HepG2 (cell line): ENCODE measurements around the gene HYOU1. TPM values are rescaled to one million over a fixed set of nuclear protein-coding genes. Genes with fewer than 3 reads are reported as not detected.
A peak's percentile ranks its signal among the peaks of the same experiment; 100 is the strongest.

ENCODE experiments used
- DMTF1 ChIP-seq: sonication (generic); formaldehyde crosslinking; IDR thresholded peaks from 2 replicates; pipeline ENCODE4 v1.4.0; 2020; ENCODE audit warnings: mild to moderate bottlenecking, missing genetic modification reagents
- FOSL2 ChIP-seq: sonication (generic); formaldehyde crosslinking; IDR thresholded peaks from 2 replicates; pipeline ENCODE4 v1.4.0; 2020; ENCODE audit warnings: missing genetic modification reagents
- HDAC1 ChIP-seq: sonication (generic); formaldehyde crosslinking; IDR thresholded peaks from 2 replicates; pipeline ENCODE4 v1.5.1; 2020; ENCODE audit warnings: mild to moderate bottlenecking, missing genetic modification reagents
- HNF1B ChIP-seq: sonication (generic); formaldehyde crosslinking; IDR thresholded peaks from 2 replicates; pipeline ENCODE4 v1.5.1; 2020; ENCODE audit warnings: mild to moderate bottlenecking, moderate library complexity, missing genetic modification reagents
- PHF20 ChIP-seq: sonication (generic); formaldehyde crosslinking; IDR thresholded peaks from 2 replicates; pipeline ENCODE4 v1.5.0; 2020; ENCODE audit warnings: mild to moderate bottlenecking, missing genetic modification reagents
- SIX1 ChIP-seq: sonication (generic); formaldehyde crosslinking; IDR thresholded peaks from 2 replicates; pipeline ENCODE4 v1.4.0; 2020; ENCODE audit warnings: missing genetic modification reagents, borderline replicate concordance
- STAT5B ChIP-seq: sonication (generic); formaldehyde crosslinking; IDR thresholded peaks from 2 replicates; pipeline ENCODE4 v1.4.0; 2020; ENCODE audit warnings: missing genetic modification reagents
- UBTF ChIP-seq: sonication (generic); formaldehyde crosslinking; IDR thresholded peaks from 2 replicates; pipeline ENCODE4 v1.4.0; 2020; ENCODE audit warnings: mild to moderate bottlenecking, missing genetic modification reagents
- ZBTB39 ChIP-seq: sonication (generic); formaldehyde crosslinking; IDR thresholded peaks from 2 replicates; pipeline ENCODE4 v1.5.0; 2020; ENCODE audit warnings: missing genetic modification reagents
- ZNF225 ChIP-seq: sonication (generic); formaldehyde crosslinking; IDR thresholded peaks from 2 replicates; pipeline ENCODE4 v1.4.0; 2020; ENCODE audit warnings: mild to moderate bottlenecking, missing genetic modification reagents
- ZNF569 ChIP-seq: sonication (generic); formaldehyde crosslinking; IDR thresholded peaks from 2 replicates; pipeline ENCODE4 v1.5.0; 2020; ENCODE audit warnings: mild to moderate bottlenecking, missing genetic modification reagents, moderate library complexity, borderline replicate concordance
- ZNF580 ChIP-seq: IDR thresholded peaks from 2 replicates; pipeline ENCODE4 v1.6.1; 2016; ENCODE audit warnings: low read depth, borderline replicate concordance
- ZNF687 ChIP-seq: sonication (generic); formaldehyde crosslinking; IDR thresholded peaks from 2 replicates; pipeline ENCODE4 v1.5.1; 2020; ENCODE audit warnings: mild to moderate bottlenecking, missing genetic modification reagents, moderate library complexity
- ZNF691 ChIP-seq: sonication (generic); formaldehyde crosslinking; IDR thresholded peaks from 2 replicates; pipeline ENCODE4 v1.4.0; 2020; ENCODE audit warnings: missing genetic modification reagents, low read depth, mild to moderate bottlenecking, borderline replicate concordance
- polyA plus RNA-seq, 8 experiments: library from polyadenylated mRNA; depleted of rRNA in 3 of 8; stranded (reverse) in 7 of 8; unstranded in 1 of 8; fragments of >200 nt; fragmentation: Illumina TruSeq in 4 of 8; extraction: Trizol in 4 of 8; gene quantifications; 2 replicates each; pipeline versions ENCODE4 v1.2.1 to v1.2.3, GENCODE V29; 2011 to 2016; ENCODE audit warnings: low read depth in 4 of 8, missing spikeins in 1 of 8, mixed read lengths in 1 of 8; ENCODE audit not compliant: insufficient read depth in 1 of 8
- total RNA-seq, 5 experiments: library from RNA; depleted of rRNA; stranded (reverse); fragments of >200 nt; fragmentation: Illumina TruSeq; extraction: Trizol; gene quantifications; 2 replicates each; pipeline ENCODE4 v1.2.3, GENCODE V29; 2016; ENCODE audit warnings: low read depth in 1 of 5

Gene HYOU1
- total and polyA plus RNA-seq, 2 of the 13 experiments (the other 11 are each of a cell fraction or from before 2014, with no cell fraction given): 127 to 155 TPM

- TF ChIP-seq HNF1B (CRISPR knock-in tag): peak; percentile 20; the same call in 1 of the 2 replicates
- TF ChIP-seq HDAC1 (CRISPR knock-in tag): peak; percentile 36; the same call in 1 of the 2 replicates
- TF ChIP-seq SIX1 (CRISPR knock-in tag): no peak
- TF ChIP-seq ZNF691 (CRISPR knock-in tag): no peak
- TF ChIP-seq ZNF569 (CRISPR knock-in tag): no peak
- TF ChIP-seq ZBTB39 (CRISPR knock-in tag): 0 out of 2 replicates have a peak, but pooled peaks have one; percentile 37
- no peak for TF ChIP-seq PHF20 (CRISPR knock-in tag)
- TF ChIP-seq ZNF580: no peak
- TF ChIP-seq STAT5B (CRISPR knock-in tag): no peak
- 0 out of 2 replicates have a peak, but pooled peaks have one; percentile 2 for TF ChIP-seq FOSL2 (CRISPR knock-in tag)
- peak; percentile 89 for TF ChIP-seq ZNF687 (CRISPR knock-in tag)
- peak; percentile 33; the same call in 1 of the 2 replicates for TF ChIP-seq UBTF (CRISPR knock-in tag)
- no peak for TF ChIP-seq DMTF1 (CRISPR knock-in tag)
- no peak for TF ChIP-seq ZNF225 (CRISPR knock-in tag)
Measured at GRCh38 chr11:119024430-119025098, 32.4 kb downstream of the HYOU1 start (continued).
